ENCODE results near the gene ACO2. TPM values are rescaled to one million over a fixed set of nuclear protein-coding genes. Genes with fewer than 3 reads are reported as not detected.

The ACO2 gene
- total and polyA plus RNA-seq, 12 donors, result 180 to 1,020 (median 893) TPM

DNA sequence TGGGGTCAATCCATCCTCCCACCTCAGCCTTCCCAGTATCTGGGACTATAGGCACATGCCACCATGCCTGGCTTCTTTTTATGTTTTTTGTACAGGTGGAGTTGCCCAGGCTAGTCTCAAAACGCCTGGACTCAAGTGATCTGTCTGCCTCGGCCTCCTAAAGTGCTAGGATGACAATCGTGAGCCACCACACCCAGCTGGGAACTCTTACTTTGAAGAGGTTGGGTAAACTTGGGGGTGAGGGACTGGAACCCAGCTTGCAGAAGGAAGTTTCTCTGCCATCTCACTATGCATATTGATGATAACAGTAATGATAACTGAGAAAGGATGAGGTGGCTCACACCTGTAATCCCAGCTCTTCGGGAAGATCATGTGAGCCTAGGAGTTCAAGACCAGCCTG lies 35.9 kb downstream of the ACO2 start:
- intact Hi-C loops (cut with DNase I), result loop anchor here in 2 of 10 donors (5.0 kb wide), 1 partner anchor 33 kb away; no protein-coding TSS in a partner anchor
- no peak for DNase-seq
- no peak for TF ChIP-seq CTCF (IDR thresholded peaks at IDR 0.05)
- ATAC-seq, result no peak
- Histone ChIP-seq H3K4me3 (no peak overlapping the region), H3K27me3 (no peaks in the 10 kb centered on the region), H3K36me3 (peaks cover 0 to 96% (median 43%) of the 10 kb centered on the region in 9 donors), H3K4me1 (peaks cover 11 to 92% (median 63%) of the 10 kb centered on the region in 9 donors), H3K27ac (peak overlapping the region in 5 of 10 donors; percentile 9 to 69 (median 32)), H3K9me3 (no peaks in the 10 kb centered on the region)
- WGBS, 2 donors, result 61 to 64% methylated on average over 4 of the region's 4 CpGs

GRCh38 chr22:41505511-41506220 lies 36.7 kb downstream of the ACO2 start:
- no peak for TF ChIP-seq CTCF (IDR thresholded peaks at IDR 0.05)
- Histone ChIP-seq H3K27ac (peak overlapping the region in 3 of 10 donors; percentile 11 to 72 (median 33)), H3K36me3 (peaks cover 0 to 96% (median 36%) of the 10 kb centered on the region in 9 donors), H3K9me3 (no peaks in the 10 kb centered on the region), H3K27me3 (no peaks in the 10 kb centered on the region), H3K4me3 (no peak overlapping the region), H3K4me1 (peaks cover 11 to 90% (median 60%) of the 10 kb centered on the region in 9 donors)
- 67 to 84% methylated on average over 10 of the region's 10 CpGs for WGBS, 2 donors
- intact Hi-C loops (cut with DNase I), result loop anchor here in 2 of 10 donors (5.0 kb wide), 1 partner anchor 33 kb away; no protein-coding TSS in a partner anchor
- no peak for DNase-seq
- ATAC-seq, result no peak

DNA sequence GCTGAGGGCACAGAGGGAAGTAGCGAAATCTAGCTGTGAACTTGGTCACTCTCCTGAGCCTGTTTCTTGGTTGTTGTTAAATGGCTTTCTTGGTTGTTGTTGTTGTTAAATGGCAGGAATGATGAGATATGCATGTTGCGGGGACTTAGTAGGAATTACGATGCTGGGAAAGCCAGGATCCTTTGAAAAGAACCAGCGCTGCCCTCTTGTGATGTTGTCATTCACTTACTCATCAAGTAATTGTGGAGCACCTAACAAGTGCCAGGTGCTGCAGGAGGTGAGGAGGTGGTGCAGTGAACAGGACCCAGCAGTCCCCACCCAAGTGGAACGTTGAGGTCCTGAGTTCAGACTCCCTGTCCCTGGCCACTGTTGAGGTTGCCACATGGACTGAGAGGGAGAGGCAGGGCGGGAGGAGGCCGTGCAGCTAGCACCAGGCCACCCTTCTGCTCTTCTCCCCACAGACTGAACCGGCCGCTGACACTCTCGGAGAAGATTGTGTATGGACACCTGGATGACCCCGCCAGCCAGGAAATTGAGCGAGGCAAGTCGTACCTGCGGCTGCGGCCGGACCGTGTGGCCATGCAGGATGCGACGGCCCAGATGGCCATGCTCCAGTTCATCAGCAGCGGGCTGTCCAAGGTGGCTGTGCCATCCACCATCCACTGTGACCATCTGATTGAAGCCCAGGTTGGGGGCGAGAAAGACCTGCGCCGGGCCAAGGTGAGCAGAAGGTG lies 38.6 kb downstream of the ACO2 start:
- Histone ChIP-seq H3K4me1 (peaks cover 19 to 95% (median 72%) of the 10 kb centered on the region in 9 donors), H3K4me3 (no peak overlapping the region), H3K36me3 (peaks cover 0 to 96% (median 25%) of the 10 kb centered on the region in 9 donors), H3K27ac (peak overlapping the region in 8 of 10 donors; percentile 23 to 81 (median 53)), H3K9me3 (no peaks in the 10 kb centered on the region), H3K27me3 (no peaks in the 10 kb centered on the region)
- no peak for DNase-seq
- intact Hi-C loops (cut with DNase I), result loop anchor here in 2 of 10 donors (5.0 kb wide), 1 partner anchor 35 kb away; no protein-coding TSS in a partner anchor
- ATAC-seq, result no peak
- no peak for TF ChIP-seq CTCF (IDR thresholded peaks at IDR 0.05)
- 79 to 81% methylated on average over 23 of the region's 23 CpGs for WGBS, 2 donors

DNA sequence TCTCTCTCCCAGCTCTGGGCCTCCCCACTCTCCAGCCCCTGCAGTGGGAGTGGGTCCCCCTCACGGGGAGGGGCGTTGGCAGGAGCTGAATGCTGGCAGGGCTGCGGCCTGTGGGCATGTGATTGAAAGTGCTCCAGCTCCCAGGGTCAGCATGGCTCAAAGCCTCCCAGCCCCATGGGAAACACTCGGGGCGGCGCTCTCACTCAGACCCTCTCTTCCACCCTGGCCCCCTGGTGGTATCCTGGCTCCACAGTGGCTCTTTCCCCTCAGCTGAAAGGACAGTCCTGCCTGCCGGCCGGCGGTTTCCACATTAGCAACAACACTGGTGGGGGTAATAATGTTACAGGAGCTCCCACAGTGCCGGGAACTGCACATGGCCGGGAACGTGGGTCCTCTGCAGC lies 39.9 kb downstream of the ACO2 start:
- Histone ChIP-seq H3K4me3 (no peak overlapping the region), H3K9me3 (no peaks in the 10 kb centered on the region), H3K4me1 (peaks cover 22 to 97% (median 73%) of the 10 kb centered on the region in 9 donors), H3K27me3 (no peaks in the 10 kb centered on the region), H3K27ac (peak overlapping the region in 9 of 10 donors; percentile 23 to 81 (median 54)), H3K36me3 (peaks cover 0 to 95% (median 29%) of the 10 kb centered on the region in 9 donors)
- DNase-seq (peak; percentile 59 to 63), ATAC-seq (peak; percentile 25 to 71 (median 49))
- WGBS, 2 donors, result 41 to 57% methylated on average over 12 of the region's 12 CpGs
- TF ChIP-seq CTCF (IDR thresholded peaks at IDR 0.05), result peak in 6 of 9 donors; percentile 5 to 34 (median 22)
- intact Hi-C loops (cut with DNase I), result loop anchor here in 2 of 10 donors (5.0 kb wide), 1 partner anchor 36 kb away; no protein-coding TSS in a partner anchor
